Caco-2 (cell line): Measurements from ENCODE around the gene ITGAV. TPM values are rescaled to one million over a fixed set of nuclear protein-coding genes. Genes with fewer than 3 reads are reported as not detected.

Experiments
- BruUV-seq: library from RNA; stranded (reverse); fragments of 400-500 nt; replicated peaks from 2 replicates; lab custom pipeline; 2021; lab: Mats Ljungman, UMichigan
- CTCF ChIA-PET: fragments of 300-600 bp; sonication (Branson Sonifier 250); formaldehyde crosslinking; loops from one replicate; lab custom pipeline; 2022; ENCODE audit warnings: antibody characterized with exemption; lab: Charles Lee
- POLR2A ChIA-PET: fragments of 300-600 bp; sonication (Branson Sonifier 250); formaldehyde crosslinking; loops from one replicate; lab custom pipeline; 2022; ENCODE audit warnings: antibody characterized with exemption; lab: Charles Lee
- DNase-seq, 2 experiments: peaks; one replicate each; pipeline versions ENCODE4 v3.0.0 to v3.0.0-alpha.2; 2020 to 2022
- H3K27me3 ChIP-seq: replicated peaks from 2 replicates; pipeline ENCODE4 v1.6.0; 2011; ENCODE audit warnings: low read length; ENCODE audit not compliant: control insufficient read depth, insufficient read depth
- H3K36me3 ChIP-seq: 2 replicates; pipeline ENCODE4 v1.5.1; 2011; ENCODE audit warnings: low read length; ENCODE audit not compliant: control insufficient read depth, insufficient read depth
- H3K4me1 ChIP-seq: fragments of 250-450 bp; sonication (Bioruptor Pico); 2 replicates; pipeline ENCODE4 v1.5.1; 2020; ENCODE audit warnings: mild to moderate bottlenecking
- H3K4me3 ChIP-seq: 2 replicates; pipeline ENCODE4 v1.5.1; 2011; ENCODE audit warnings: low read depth, mild to moderate bottlenecking, control low read depth, low read length
- H3K9me3 ChIP-seq: fragments of 250-450 bp; sonication (Bioruptor Pico); 2 replicates; pipeline ENCODE4 v1.5.1; 2020; ENCODE audit warnings: mild to moderate bottlenecking, moderate library complexity
- H3K27ac Mint-ChIP-seq: one replicate; pipeline ENCODE4 v1.8.0; 2022; ENCODE audit warnings: mixed read lengths; ENCODE audit not compliant: unreplicated experiment
- H3K27me3 Mint-ChIP-seq: one replicate; pipeline ENCODE4 v1.8.0; 2022; ENCODE audit warnings: mixed read lengths; ENCODE audit not compliant: insufficient read depth, unreplicated experiment
- H3K36me3 Mint-ChIP-seq: one replicate; pipeline ENCODE4 v1.8.0; 2022; ENCODE audit warnings: mild to moderate bottlenecking, mixed read lengths; ENCODE audit not compliant: insufficient read depth, unreplicated experiment
- H3K4me1 Mint-ChIP-seq: one replicate; pipeline ENCODE4 v1.8.0; 2022; ENCODE audit warnings: low read depth, mixed read lengths; ENCODE audit not compliant: unreplicated experiment
- H3K4me3 Mint-ChIP-seq: one replicate; pipeline ENCODE4 v1.8.0; 2022; ENCODE audit warnings: mild to moderate bottlenecking, moderate library complexity, mixed read lengths; ENCODE audit not compliant: unreplicated experiment
- H3K9me3 Mint-ChIP-seq: one replicate; pipeline ENCODE4 v1.8.0; 2022; ENCODE audit warnings: mixed read lengths; ENCODE audit not compliant: unreplicated experiment
- CTCF ChIP-seq, 2 experiments: fragments of 200-600 bp in 1 of 2; IDR thresholded peaks; 1 replicate in 1 of 2; 2 replicates in 1 of 2; pipeline versions ENCODE4 v1.5.1 to v1.8.0; 2011 to 2022; ENCODE audit warnings: antibody characterized with exemption in 1 of 2, control low read depth in 1 of 2, inconsistent platforms in 1 of 2, low read depth in 1 of 2, low read length in 1 of 2, mild to moderate bottlenecking in 1 of 2, moderate library complexity in 1 of 2; ENCODE audit not compliant: insufficient read depth in 1 of 2, severe bottlenecking in 1 of 2, unreplicated experiment in 1 of 2
- intact Hi-C: fragments of 100-400 bp; cut with micrococcal nuclease; formaldehyde crosslinking; loops from one replicate; pipeline ENCODE4 v1.10.0; 2022; ENCODE audit not compliant: unreplicated experiment
- total RNA-seq: library from RNA; stranded (reverse); gene quantifications from 2 replicates; pipeline ENCODE4 v1.2.3, GENCODE V29; 2022

ITGAV gene
- total RNA-seq, 1 experiment from 2014 or later: 42.6 TPM

- ChIA-PET CTCF (interaction anchor here (0.9 kb wide), 1 partner anchor 29 kb away, joined by 3 read pairs; no protein-coding TSS in a partner anchor), POLR2A (no interaction called here)
- intact Hi-C loops: no loop called here
- Histone ChIP-seq H3K4me3 (no peak overlapping the region), H3K9me3 (no peaks in the 10 kb centered on the region), H3K4me1 (peaks cover 9% of the 10 kb centered on the region), H3K27me3 (no peaks in the 10 kb centered on the region), H3K36me3 (no peaks in the 10 kb centered on the region)
- H3K36me3 Mint-ChIP-seq: no peaks in the 10 kb centered on the region
- H3K27ac Mint-ChIP-seq: no peak overlapping the region
- H3K4me3 Mint-ChIP-seq: no peak overlapping the region
- DNase-seq: no peak
- H3K27me3 Mint-ChIP-seq: no peaks in the 10 kb centered on the region
- no TSS peak for BruUV-seq
- no peak for TF ChIP-seq CTCF (IDR thresholded peaks at IDR 0.05; ENCODE audit: insufficient read depth in 1 of 2, low read depth in 1 of 2, low read length in 1 of 2, severe bottlenecking in 1 of 2, unreplicated experiment in 1 of 2)
- H3K9me3 Mint-ChIP-seq: no peaks in the 10 kb centered on the region
- peaks cover 6% of the 10 kb centered on the region for H3K4me1 Mint-ChIP-seq
Measured at GRCh38 chr2:186612026-186612425, 22.2 kb downstream of the ITGAV start.

GRCh38 chr2:186612555-186613440 lies 22.9 kb downstream of the ITGAV start:
- ChIA-PET CTCF (no interaction called here), POLR2A (no interaction called here)
- peaks cover 6% of the 10 kb centered on the region for H3K4me1 Mint-ChIP-seq
- H3K9me3 ChIP-seq: no peaks in the 10 kb centered on the region
- H3K27me3 Mint-ChIP-seq: no peaks in the 10 kb centered on the region
- no peak overlapping the region for H3K4me3 ChIP-seq
- no peak for TF ChIP-seq CTCF (IDR thresholded peaks at IDR 0.05; ENCODE audit: insufficient read depth in 1 of 2, low read depth in 1 of 2, low read length in 1 of 2, severe bottlenecking in 1 of 2, unreplicated experiment in 1 of 2)
- no peaks in the 10 kb centered on the region for H3K27me3 ChIP-seq
- no peaks in the 10 kb centered on the region for H3K36me3 Mint-ChIP-seq
- peaks cover 9% of the 10 kb centered on the region for H3K4me1 ChIP-seq
- no TSS peak for BruUV-seq
- no peak overlapping the region for H3K4me3 Mint-ChIP-seq
- no peaks in the 10 kb centered on the region for H3K36me3 ChIP-seq
- intact Hi-C loops: no loop called here
- DNase-seq: no peak
- no peak overlapping the region for H3K27ac Mint-ChIP-seq
- no peaks in the 10 kb centered on the region for H3K9me3 Mint-ChIP-seq

- Mint-ChIP-seq H3K4me3 (no peak overlapping the region), H3K4me1 (peaks cover 6% of the 10 kb centered on the region), H3K27me3 (no peaks in the 10 kb centered on the region), H3K9me3 (no peaks in the 10 kb centered on the region), H3K36me3 (no peaks in the 10 kb centered on the region), H3K27ac (no peak overlapping the region)
- H3K4me3 ChIP-seq: no peak overlapping the region
- H3K9me3 ChIP-seq: no peaks in the 10 kb centered on the region
- ChIA-PET CTCF (no interaction called here), POLR2A (no interaction called here)
- H3K4me1 ChIP-seq: peaks cover 9% of the 10 kb centered on the region
- no peak for DNase-seq
- H3K27me3 ChIP-seq: no peaks in the 10 kb centered on the region
- intact Hi-C loops: no loop called here
- no TSS peak for BruUV-seq
- no peaks in the 10 kb centered on the region for H3K36me3 ChIP-seq
- no peak for TF ChIP-seq CTCF (IDR thresholded peaks at IDR 0.05; ENCODE audit: insufficient read depth in 1 of 2, low read depth in 1 of 2, low read length in 1 of 2, severe bottlenecking in 1 of 2, unreplicated experiment in 1 of 2)
Measured at GRCh38 chr2:186614373-186614772, 24.5 kb downstream of the ITGAV start.
